ENCODE measurements around the gene SHLD1.

Gene SHLD1

DNA sequence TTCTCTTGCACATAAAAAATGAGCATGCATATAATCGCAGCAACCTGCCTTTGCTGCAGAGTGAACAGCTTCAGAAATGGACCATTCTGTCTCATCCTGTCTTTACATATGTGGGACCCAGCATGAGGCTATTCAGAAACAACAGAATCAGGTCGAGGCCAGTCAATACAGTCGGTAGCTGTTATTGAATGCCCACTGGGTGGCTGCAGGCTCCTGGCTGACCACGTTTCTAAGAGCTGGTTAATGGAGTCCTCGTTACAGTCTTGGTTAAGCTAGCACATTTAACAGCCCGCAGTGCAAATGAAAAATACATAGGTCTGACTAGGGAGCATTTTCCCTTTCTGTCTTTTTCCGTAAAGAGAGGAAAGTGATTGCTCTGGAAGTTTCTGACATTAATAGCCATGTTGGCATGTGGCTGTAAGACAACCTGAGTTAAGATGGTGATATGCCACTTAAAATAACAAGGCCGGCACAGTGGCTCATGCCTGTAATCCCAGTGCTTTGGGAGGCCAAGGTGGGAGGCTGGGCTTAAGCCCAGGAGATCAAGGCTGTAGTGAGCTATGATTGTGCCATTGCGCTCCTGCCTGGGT, 75.0 kb downstream of the SHLD1 start:
- no peak for DNase-seq

- DNase-seq, result no peak
Measured at GRCh38 chr20:5827098-5827853, 77.1 kb downstream of the SHLD1 start.

- no peak for DNase-seq
Measured at GRCh38 chr20:5827861-5828260, 77.7 kb downstream of the SHLD1 start.

DNA sequence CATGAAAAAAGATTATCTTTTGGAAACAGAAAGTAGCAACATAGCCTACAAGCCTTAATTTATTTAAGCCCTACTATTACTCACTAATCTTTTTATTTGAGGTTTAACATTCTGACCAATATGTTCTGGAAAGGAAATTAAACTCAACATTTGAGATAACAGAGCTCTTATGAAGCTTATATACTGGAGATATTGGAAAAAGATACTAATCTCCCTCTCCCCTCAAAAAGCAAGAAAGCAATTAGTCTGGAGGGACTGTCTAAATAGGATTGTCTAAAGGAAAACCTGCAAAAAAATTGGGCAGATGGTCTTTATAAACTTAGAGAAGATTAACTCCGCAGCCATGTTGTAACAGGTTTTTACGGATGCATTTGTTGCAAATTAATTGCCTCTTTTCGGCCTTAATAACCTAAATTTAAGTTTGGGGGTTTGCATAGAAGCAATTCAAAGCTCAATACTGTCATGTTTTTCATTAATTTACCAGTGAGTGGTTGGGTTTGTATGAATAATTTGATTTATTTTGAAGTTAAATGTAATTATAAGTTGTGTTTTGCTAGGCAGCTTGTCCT, 79.1 kb downstream of the SHLD1 start:
- DNase-seq, result no peak

GRCh38 chr20:5831539-5832237, 81.5 kb downstream of the SHLD1 start:
- no peak for DNase-seq

DNA sequence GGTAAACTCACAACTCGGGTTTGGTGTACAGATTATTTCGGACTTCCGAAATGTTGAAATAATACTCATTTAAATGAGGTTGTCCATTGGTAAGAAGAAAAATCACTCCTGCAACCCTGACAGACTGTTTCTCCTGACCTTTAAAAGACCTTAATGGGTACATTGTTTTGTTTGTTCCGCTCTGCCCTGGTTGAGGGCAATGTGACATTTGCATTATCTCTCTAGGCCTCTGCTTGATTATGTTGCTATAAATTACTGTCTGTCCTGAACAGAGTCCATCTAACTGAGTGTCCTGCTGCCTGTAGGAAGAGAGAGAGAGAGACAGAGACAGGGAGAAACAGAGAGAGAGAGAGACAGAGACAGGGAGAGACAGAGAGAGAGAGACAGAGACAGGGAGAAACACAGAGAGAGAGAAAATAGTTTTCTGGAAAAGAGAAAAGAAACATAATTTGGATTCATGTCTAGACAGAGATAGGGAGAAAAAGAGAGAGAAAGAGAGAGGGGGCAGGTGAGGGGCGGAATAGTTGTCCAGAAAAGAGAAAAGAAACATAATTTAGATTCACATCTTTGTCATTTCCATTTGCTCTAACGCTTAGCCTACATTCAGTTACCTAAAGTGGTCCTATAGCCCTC, 83.2 kb downstream of the SHLD1 start:
- DNase-seq, result no peak

GRCh38 chr20:5834436-5835005, 84.3 kb downstream of the SHLD1 start:
- DNase-seq, result no peak

DNA sequence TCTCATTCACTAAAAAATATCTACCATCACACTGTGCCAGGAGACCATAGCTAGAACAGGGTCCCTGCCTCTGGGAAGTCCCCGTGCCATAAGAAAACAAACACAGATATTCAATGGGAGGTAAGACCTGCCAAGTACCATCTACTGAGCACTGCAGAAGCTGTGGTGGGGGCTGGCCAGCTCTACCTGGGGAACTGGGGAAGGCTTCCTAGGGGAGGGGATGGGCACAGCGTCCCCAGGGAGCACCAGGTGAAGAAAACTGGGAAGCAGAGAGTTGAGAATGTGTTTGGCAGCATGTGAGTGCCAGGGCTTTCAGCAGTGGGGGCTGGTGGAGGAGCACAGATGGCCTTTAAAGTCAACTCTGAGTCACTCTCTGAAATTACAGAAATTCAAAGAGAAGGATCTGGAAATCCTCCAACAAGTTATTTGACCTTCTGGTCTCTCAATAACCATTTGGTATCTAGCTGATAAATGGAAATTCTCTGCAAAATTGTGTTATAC, 85.2 kb downstream of the SHLD1 start:
- DNase-seq, result no peak

GRCh38 chr20:5835871-5836270, 85.7 kb downstream of the SHLD1 start:
- DNase-seq, result no peak

GRCh38 chr20:5836569-5836968, 86.4 kb downstream of the SHLD1 start:
- DNase-seq, result no peak

GRCh38 chr20:5840411-5841002, 90.3 kb downstream of the SHLD1 start:
- no peak for DNase-seq

DNA sequence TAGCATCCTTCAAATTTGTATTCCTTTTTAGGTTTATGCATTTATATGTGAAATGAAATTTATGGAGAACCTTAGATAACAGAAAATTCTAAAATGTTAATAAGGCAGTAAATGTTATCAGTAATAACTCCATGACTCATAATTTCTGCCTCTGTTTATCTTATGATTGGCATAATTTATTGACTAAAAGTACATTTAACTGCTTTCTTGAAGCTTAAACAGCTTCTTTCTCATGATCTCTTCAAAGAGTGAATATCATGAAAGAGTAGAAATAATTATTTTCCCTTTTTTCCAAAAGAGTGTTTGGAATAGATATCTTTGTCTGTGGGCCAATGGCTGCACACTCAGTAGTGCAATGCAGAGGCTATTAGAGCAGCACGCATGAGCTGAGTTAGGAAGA, 91.3 kb downstream of the SHLD1 start:
- DNase-seq, result no peak

DNA sequence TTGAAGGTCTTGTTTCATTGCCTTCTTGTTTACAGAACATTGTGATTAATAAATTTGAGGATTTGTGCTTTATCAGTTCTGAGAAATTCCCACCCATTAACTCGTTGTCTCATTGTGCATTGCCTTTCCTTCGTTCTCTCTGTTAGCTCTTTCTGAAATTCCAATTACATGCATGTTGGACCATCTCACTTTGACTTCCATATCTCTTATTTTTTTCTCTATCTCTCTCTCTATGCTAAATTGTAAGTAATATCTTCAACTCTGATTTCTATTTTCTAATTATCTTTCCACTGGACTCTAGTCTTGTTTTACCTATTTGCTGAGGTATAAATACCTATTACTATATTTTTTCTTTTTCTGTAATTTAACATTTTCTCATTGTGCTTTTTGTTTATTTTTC, 92.3 kb downstream of the SHLD1 start:
- DNase-seq, result no peak

GRCh38 chr20:5843054-5843592, 92.9 kb downstream of the SHLD1 start:
- no peak for DNase-seq

DNA sequence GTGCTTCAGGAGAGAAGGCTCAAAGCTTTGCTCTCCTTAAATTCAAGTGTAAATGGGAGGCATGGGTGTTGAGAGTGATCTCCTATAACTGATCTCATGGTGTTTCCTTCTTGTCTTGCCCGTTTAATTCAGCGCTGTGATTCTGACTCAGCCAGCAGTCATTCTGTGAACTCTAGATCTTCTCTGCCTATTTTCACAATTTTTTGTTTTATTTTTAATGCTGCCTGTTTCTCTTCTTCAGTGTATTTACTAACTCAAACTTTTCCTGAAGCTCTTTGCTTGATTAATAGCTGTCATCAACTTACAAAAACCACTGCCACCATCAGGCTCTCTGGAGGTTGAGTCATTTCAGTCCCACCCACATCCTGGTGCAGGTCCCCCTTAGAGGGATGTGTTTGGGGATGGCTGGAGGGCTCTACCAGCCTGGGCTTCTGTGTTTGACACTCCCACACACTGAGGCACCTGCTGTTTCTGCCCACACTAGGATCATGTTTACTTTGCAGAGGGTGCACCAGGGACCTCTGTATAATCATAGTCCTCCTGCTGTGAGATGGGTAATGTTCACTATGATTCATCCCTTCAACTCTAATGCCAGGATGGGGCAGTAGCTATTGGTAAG, 94.0 kb downstream of the SHLD1 start:
- peak; percentile 69 to 70 for DNase-seq

GRCh38 chr20:5845681-5846615, 95.7 kb downstream of the SHLD1 start:
- no peak for DNase-seq

DNA sequence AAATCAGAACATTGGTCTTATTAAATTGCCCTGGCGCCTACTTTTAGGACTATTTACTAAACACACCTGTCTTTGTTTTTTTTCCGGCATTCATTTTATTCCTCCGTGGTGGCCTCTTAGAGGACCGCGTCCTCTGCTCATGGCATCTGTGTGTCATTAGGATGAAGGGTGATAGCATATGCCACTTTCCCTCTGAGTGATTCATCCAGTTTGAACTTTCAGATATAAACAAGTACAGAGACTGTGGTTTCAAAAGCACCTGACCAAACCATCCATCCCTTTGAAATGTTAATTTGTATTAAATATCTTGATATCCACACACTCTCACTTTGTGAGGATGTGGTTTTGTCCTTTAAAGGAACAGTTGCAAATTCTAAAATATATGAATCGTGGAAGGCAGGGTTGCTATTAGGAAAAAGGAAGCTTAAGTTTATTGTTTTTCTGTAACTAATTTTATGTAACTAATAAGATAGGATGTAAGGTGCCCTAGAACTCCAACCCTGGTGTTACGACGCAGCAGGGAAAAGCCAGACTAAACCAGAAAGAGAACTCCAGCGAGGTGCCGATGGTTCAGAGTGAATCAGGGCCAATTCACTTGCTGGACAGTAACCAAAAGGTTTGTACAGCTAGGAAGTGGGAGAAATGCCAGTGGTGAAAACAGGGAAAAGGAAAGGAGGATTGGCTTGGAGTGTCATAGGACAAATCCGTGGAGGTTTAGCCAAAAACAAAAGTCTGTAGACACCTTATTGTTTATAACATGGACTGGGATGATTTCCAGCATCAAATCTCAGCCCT, 98.7 kb downstream of the SHLD1 start:
- no peak for DNase-seq

DNA sequence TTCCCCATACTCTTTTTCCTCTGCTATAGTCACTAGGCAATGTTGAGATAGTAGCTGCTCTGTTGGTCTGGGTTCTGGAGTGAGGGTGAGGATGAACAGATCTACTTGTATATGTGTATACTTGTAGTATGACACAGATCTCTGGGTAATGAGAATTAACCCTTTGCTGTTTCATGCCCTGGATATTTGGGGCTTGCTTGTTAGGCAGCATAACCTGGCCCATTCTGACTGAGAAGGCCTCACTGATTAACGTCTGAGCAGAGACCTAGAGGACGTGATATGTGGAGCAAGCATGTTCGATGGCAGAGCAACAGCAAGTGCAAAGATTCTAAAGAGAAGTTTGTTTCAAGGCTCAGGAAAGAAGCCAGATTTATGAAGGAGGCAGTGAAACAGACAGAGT, 105.7 kb downstream of the SHLD1 start:
- DNase-seq, result no peak

DNA sequence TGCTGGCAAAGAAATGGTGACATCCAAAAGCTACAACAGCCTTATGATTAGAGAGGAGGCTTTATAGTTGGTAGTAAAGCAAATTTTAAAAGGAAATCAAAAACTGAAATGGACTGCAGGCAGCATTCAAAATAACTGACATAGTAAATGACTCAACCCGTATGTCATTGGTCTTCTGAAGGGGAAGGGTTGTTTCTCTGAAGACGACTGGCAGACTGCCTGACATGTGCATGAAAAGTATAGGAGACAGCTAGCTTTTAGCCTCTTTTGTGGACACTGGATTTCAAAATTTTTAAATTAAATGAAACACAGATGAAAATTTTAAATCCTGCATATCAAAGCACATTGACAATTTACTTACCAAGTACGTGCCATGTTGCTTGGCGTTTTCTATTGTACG, 109.4 kb downstream of the SHLD1 start:
- no peak for DNase-seq

DNA sequence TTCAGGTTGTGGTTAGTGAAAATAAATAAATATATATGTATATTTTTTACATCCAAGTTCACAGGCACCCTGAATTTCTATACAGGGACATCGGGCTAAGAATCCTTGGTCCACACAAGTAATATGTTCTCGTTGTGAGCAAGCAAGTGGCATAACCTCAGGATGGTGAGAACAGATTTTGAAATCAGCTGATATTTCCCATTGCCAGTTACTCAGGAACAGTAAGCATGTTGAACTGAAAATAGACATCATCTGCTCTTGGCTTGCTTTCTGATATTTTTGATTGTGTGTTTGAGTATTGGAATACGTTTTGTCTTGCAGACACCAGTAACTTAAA, 112.5 kb downstream of the SHLD1 start:
- no peak for DNase-seq

All from stimulated activated CD4-positive, alpha-beta T cell treated with anti-CD3 and anti-CD28 coated beads, Interleukin-2, amount 100 ng/mL, for 24 hours (primary cell).